HCT116 (cell line): ENCODE results near the gene MEIS2. TPM values are rescaled to one million over a fixed set of nuclear protein-coding genes. Genes with fewer than 3 reads are reported as not detected.

Experiments
- ATAC-seq: fragments of 200-7000 bp; cut with Tn5 transposase; 2 replicates; pipeline ENCODE4 v1.9.1; 2020; ENCODE audit warnings: mild to moderate bottlenecking, moderate library complexity
- BruUV-seq: library from RNA; stranded (reverse); fragments of 400-500 nt; replicated peaks from 2 replicates; lab custom pipeline; 2021; lab: Mats Ljungman, UMichigan
- CTCF ChIA-PET: fragments of 300-600 bp; sonication (Branson Sonifier 250); formaldehyde crosslinking; loops from one replicate; lab custom pipeline; 2021; ENCODE audit warnings: antibody characterized with exemption; lab: Charles Lee
- POLR2A ChIA-PET: fragments of 300-600, 350-600 bp; sonication (Branson Sonifier 250); formaldehyde crosslinking; loops from one replicate; lab custom pipeline; 2021; ENCODE audit warnings: antibody characterized with exemption; lab: Charles Lee
- RAD21 ChIA-PET, 2 experiments: fragments of 300-600 bp; sonication (Branson Sonifier 250); formaldehyde crosslinking; loops; one replicate each; lab custom pipeline; 2023; ENCODE audit warnings: low total read pairs in 2 of 2; ENCODE audit not compliant: uncharacterized antibody in 2 of 2, unreplicated experiment in 2 of 2, low non-redundant PET in 1 of 2; lab: Charles Lee
- DNase-seq: peaks from one replicate; pipeline ENCODE4 v3.0.0-alpha.2; 2010; ENCODE audit warnings: low read depth, low spot score
- H2AFZ ChIP-seq: fragments of 200-600 bp; shearing (Covaris generic), sonication (generic); 2 replicates; pipeline ENCODE4 v1.6.1; 2017; ENCODE audit warnings: low read depth, mixed run types, mixed read lengths, antibody characterized with exemption, low read length; ENCODE audit not compliant: poor library complexity, severe bottlenecking
- H3K27ac ChIP-seq: 2 replicates; pipeline ENCODE4 v1.5.1; 2012; ENCODE audit warnings: low read depth, low read length
- H3K27me3 ChIP-seq: fragments of 200-600 bp; sonication (generic); 2 replicates; pipeline ENCODE4 v1.6.1; 2016; ENCODE audit warnings: mixed run types, low read length, mixed read lengths; ENCODE audit not compliant: insufficient read depth
- H3K36me3 ChIP-seq, 2 experiments: fragments of 200-500 bp in 1 of 2; fragments of 200-600 bp in 1 of 2; sonication (Bioruptor generic) in 1 of 2; sonication (generic) in 1 of 2; 2 replicates each; pipeline versions ENCODE4 v1.5.1 to v1.6.1; 2014 to 2016; ENCODE audit warnings: low read length in 2 of 2, inconsistent platforms in 1 of 2, mixed read lengths in 1 of 2, mixed run types in 1 of 2; ENCODE audit not compliant: insufficient read depth in 2 of 2, control insufficient read depth in 1 of 2
- H3K4me1 ChIP-seq, 2 experiments: fragments of 200-600 bp in 1 of 2; sonication (generic) in 1 of 2; 2 replicates each; pipeline versions ENCODE4 v1.5.1 to v1.6.1; 2012 to 2017; ENCODE audit warnings: low read length in 2 of 2, inconsistent platforms in 1 of 2, mild to moderate bottlenecking in 1 of 2, mixed read lengths in 1 of 2, mixed run types in 1 of 2, moderate library complexity in 1 of 2; ENCODE audit not compliant: insufficient read depth in 2 of 2, control insufficient read depth in 1 of 2
- H3K4me2 ChIP-seq: fragments of 200-600 bp; sonication (generic); 2 replicates; pipeline ENCODE4 v1.6.1; 2017; ENCODE audit warnings: mixed run types, low read length, mixed read lengths
- H3K4me3 ChIP-seq, 2 experiments: fragments of 200-600 bp in 1 of 2; sonication (generic) in 1 of 2; replicated peaks in 1 of 2; 2 replicates each; pipeline ENCODE4 v1.5.1; 2011 to 2016; ENCODE audit warnings: low read length in 2 of 2, control low read depth in 1 of 2, low read depth in 1 of 2, mild to moderate bottlenecking in 1 of 2, mixed read lengths in 1 of 2, mixed run types in 1 of 2
- H3K79me2 ChIP-seq: fragments of 200-600 bp; sonication (generic); 2 replicates; pipeline ENCODE4 v1.6.1; 2017; ENCODE audit warnings: mild to moderate bottlenecking, mixed run types, low read length, moderate library complexity, mixed read lengths; ENCODE audit not compliant: insufficient read depth
- H3K9ac ChIP-seq: fragments of 200-600 bp; sonication (generic); 2 replicates; pipeline ENCODE4 v1.6.1; 2016; ENCODE audit warnings: low read length, mixed read lengths
- H3K9me2 ChIP-seq: fragments of 200-600 bp; sonication (generic), shearing (Covaris generic); 2 replicates; pipeline ENCODE4 v1.6.1; 2017; ENCODE audit warnings: mixed run types, mild to moderate bottlenecking, moderate library complexity; ENCODE audit not compliant: insufficient read depth
- H3K9me3 ChIP-seq, 2 experiments: fragments of 200-500 bp in 1 of 2; fragments of 200-600 bp in 1 of 2; sonication (Bioruptor generic) in 1 of 2; sonication (generic) in 1 of 2; 2 replicates each; pipeline ENCODE4 v1.6.1; 2014 to 2017; ENCODE audit warnings: low read length in 2 of 2, mixed read lengths in 2 of 2, inconsistent platforms in 1 of 2, low read depth in 1 of 2, mild to moderate bottlenecking in 1 of 2, mixed run types in 1 of 2, moderate library complexity in 1 of 2; ENCODE audit not compliant: control insufficient read depth in 1 of 2, insufficient read depth in 1 of 2
- H4K20me1 ChIP-seq: fragments of 200-600 bp; sonication (generic), shearing (Covaris generic); 2 replicates; pipeline ENCODE4 v1.6.1; 2017; ENCODE audit warnings: mixed run types, mild to moderate bottlenecking, moderate library complexity; ENCODE audit not compliant: insufficient read depth
- ATF3 ChIP-seq: IDR thresholded peaks from 2 replicates; pipeline ENCODE4 v1.6.1; 2012
- CEBPB ChIP-seq: IDR thresholded peaks from 2 replicates; pipeline ENCODE4 v1.6.1; 2012; ENCODE audit warnings: low read depth
- EGR1 ChIP-seq: IDR thresholded peaks from 2 replicates; pipeline ENCODE4 v1.6.1; 2012; ENCODE audit warnings: low read depth
- MAX ChIP-seq: IDR thresholded peaks from 2 replicates; pipeline ENCODE4 v1.6.1; 2012
- POLR2AphosphoS5 ChIP-seq: IDR thresholded peaks from 2 replicates; pipeline ENCODE4 v1.6.1; 2011; ENCODE audit warnings: mild to moderate bottlenecking, low read depth, low read length, moderate library complexity
- SIN3A ChIP-seq: IDR thresholded peaks from 2 replicates; pipeline ENCODE4 v1.6.1; 2012; ENCODE audit warnings: low read depth
- SP1 ChIP-seq: IDR thresholded peaks from 2 replicates; pipeline ENCODE4 v1.6.1; 2012; ENCODE audit warnings: low read depth
- TCF7L2 ChIP-seq: IDR thresholded peaks from 2 replicates; pipeline ENCODE4 v1.7.0; 2011; ENCODE audit warnings: borderline replicate concordance, inconsistent platforms; ENCODE audit not compliant: insufficient read depth, insufficient read length; ENCODE audit errors: extremely low read depth
- YY1 ChIP-seq: IDR thresholded peaks from 2 replicates; pipeline ENCODE4 v1.6.1; 2011; ENCODE audit warnings: low read length, low read depth, moderate library complexity, mild to moderate bottlenecking; ENCODE audit not compliant: insufficient replicate concordance; ENCODE audit errors: extremely low read depth
- ZBTB33 ChIP-seq: IDR thresholded peaks from 2 replicates; pipeline ENCODE4 v1.6.1; 2011; ENCODE audit warnings: mild to moderate bottlenecking, low read length, moderate library complexity; ENCODE audit not compliant: insufficient replicate concordance; ENCODE audit errors: extremely low read depth
- intact Hi-C: fragments of 100-400 bp; cut with micrococcal nuclease; formaldehyde crosslinking; loops from 2 replicates; pipeline ENCODE4 v1.10.0; 2022
- total RNA-seq: library from RNA; stranded (reverse); gene quantifications from one replicate; pipeline ENCODE4 v1.2.1, GENCODE V29; 2021; ENCODE audit not compliant: unreplicated experiment

The MEIS2 gene
- total RNA-seq, 1 experiment from 2014 or later = 11.5 TPM

GRCh38 chr15:36972704-36973103, 127.6 kb downstream of the MEIS2 start (continued):
- TF ChIP-seq MAX (no peak), POLR2AphosphoS5 (no peak), TCF7L2 (no peak)

GRCh38 chr15:36970522-36970921, 129.8 kb downstream of the MEIS2 start:
- Histone ChIP-seq H3K4me2 (no peak overlapping the region), H3K27ac (no peak overlapping the region), H3K9ac (no peak overlapping the region), H2AFZ (no peak overlapping the region), H3K36me3 (no peaks in the 10 kb centered on the region), H4K20me1 (no peaks in the 10 kb centered on the region), H3K4me1 (no peaks in the 10 kb centered on the region), H3K4me3 (no peak overlapping the region), H3K27me3 (no peaks in the 10 kb centered on the region), H3K9me2 (no peaks in the 10 kb centered on the region), H3K9me3 (no peaks in the 10 kb centered on the region), H3K79me2 (no peaks in the 10 kb centered on the region)
- ChIA-PET CTCF (no interaction called here), POLR2A (no interaction called here), RAD21 (no interaction called here)
- TF ChIP-seq ATF3 (no peak), TCF7L2 (no peak), SP1 (no peak), SIN3A (no peak), CEBPB (no peak), EGR1 (no peak), YY1 (no peak), ZBTB33 (no peak)
- DNase-seq (no peak), ATAC-seq (no peak)
- BruUV-seq = no TSS peak
- intact Hi-C loops = no loop called here
